ENCODE measurements around the gene ETV1. TPM values are rescaled to one million over a fixed set of nuclear protein-coding genes. Genes with fewer than 3 reads are reported as not detected.

Gene ETV1
- 29.8 TPM for total RNA-seq
- long read RNA-seq, partial matches to known transcripts: 7 of 13 reads
- long read RNA-seq, other reads (novel, unspliced or antisense): 3 of 13 reads

- DNase-seq (peak; percentile 71), ATAC-seq (peak; percentile 66)
- intact Hi-C loops (cut with micrococcal nuclease): loop anchor here (10.0 kb wide), 1 partner anchor 465 kb away; no protein-coding TSS in a partner anchor
These were observed at the start of gene ETV1 for GRCh38 chr7:13989126-13989948. ETV1 (minus strand) TSS chr7:13989666; CDS start chr7:13989052, 614 bp downstream.

DNA sequence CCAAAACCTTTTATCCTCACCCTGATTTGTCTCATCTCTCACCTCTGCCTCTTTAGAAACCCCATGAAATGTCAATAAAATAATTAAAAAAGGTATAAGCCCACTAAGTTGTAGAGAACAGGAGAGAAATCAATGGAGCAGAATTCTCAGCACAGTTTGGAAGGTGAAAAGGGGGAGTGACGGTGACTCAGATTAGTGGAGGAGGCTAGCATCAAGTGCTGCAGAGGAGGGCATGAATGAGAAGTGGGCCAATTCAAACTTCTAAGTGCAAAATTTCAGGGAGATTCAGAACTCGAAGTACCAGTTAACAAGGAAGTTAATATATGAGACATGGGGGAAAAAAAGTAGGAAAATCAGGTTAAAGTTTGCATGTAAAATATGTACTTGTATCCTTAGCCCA lies 34.9 kb upstream of the ETV1 start:
- no peak for ATAC-seq
- intact Hi-C loops (cut with micrococcal nuclease): no loop called here
- no peak for DNase-seq

GRCh38 chr7:14023838-14024237 lies 34.4 kb upstream of the ETV1 start:
- intact Hi-C loops (cut with micrococcal nuclease): no loop called here
- DNase-seq (no peak), ATAC-seq (no peak)

DNA sequence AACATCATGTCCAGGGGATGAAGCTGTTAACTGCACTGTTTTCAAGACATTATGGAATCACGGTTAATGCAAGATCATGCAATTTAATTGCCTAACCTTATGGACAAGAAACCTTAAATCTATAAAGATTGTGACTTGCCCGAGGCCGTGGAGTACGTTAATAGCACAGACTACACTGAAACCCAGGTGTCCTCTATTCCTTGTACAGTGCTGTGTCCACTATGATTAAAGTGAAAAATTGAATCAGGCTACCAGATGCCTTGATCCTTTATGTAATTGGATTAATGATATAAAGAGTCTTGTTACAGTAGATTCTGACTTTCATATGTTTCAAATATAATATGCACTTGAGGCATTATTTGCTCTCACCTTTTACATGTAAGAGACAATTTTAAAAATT lies 33.9 kb upstream of the ETV1 start:
- ATAC-seq (no peak), DNase-seq (no peak)
- intact Hi-C loops (cut with micrococcal nuclease): no loop called here

DNA sequence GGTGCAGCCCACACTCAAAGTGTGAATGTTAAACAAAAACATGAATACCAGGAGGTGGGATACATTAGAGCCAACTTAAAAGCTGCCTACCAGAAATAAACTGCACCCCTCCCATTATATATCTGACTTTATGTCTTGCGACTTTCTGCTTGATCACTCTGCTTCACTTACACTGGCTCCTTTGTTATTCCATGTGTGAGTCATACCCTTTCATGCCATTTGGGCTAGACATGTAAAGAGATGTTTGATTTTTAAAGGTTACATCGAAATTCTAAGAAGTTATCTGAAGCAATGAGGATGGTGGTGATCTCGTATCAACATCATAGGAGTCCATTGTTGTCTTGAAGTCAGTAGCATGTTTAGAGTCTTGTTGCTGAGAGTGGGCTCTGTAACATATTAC lies 31.6 kb upstream of the ETV1 start:
- no peak for ATAC-seq
- DNase-seq: no peak
- intact Hi-C loops (cut with micrococcal nuclease): no loop called here

DNA sequence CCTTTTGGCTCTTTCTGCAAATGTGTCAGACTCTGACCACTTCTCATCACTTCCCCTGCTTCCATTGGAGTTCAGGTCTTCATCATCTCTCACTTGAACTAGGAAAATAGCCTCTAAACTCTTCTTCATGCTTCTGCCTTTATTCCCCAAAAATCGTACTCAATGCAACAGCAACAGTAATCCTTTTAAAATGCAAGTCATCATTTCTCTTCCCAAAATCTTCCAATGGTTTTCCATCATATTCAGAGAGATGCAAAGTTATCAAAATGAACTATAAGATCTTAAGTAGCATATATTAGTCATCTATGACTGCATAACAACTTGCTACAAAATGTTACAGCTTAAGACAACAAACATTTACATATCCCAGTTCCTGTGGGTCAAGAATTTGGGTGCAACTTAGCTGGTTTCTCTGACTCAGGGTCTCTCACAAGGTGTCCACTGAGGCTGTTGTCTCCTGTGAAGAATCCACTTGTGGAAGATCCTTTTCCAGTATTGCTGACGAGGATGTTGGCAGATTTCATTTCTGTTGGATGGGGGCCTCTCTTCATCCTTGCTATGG lies 31.0 kb upstream of the ETV1 start:
- no peak for ATAC-seq
- no peak for DNase-seq
- intact Hi-C loops (cut with micrococcal nuclease): no loop called here

DNA sequence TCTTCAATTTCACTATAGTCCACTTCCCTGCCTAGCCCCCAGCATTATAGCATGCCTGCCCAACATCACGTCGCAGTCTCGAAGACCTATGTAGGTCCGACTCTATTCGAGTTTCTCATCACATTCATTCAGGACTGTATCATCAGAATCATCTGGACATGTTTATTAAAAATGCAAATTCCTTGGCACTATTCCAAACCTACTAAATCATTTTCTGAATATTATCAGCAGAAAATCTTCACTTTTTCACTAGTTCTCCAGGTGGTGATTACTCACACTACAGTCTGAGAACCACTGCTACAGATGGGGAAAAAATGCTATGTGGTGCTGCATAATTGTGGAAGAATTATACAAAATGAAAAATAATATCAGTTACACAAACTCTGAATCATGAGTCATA lies 29.3 kb upstream of the ETV1 start:
- no peak for ATAC-seq
- DNase-seq: no peak
- intact Hi-C loops (cut with micrococcal nuclease): no loop called here

DNA sequence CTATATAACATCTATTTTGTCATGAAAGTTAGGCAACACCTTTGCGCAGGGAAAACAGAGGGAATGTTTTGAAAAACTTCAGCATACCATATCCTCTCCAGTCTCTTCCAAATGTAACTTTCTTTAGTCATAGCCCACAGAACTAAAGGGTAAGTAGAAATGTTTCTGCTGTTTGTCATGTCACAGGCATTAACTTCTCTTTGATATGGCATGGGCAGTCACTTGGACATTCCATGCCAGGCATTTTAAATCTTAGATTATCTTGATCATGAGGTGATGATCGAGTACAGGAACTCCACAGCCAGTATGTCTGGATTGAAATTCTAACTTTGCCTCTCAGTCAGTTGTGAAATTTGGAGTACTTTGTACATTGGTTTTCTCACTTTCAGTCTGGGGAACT lies 27.5 kb upstream of the ETV1 start:
- intact Hi-C loops (cut with micrococcal nuclease): no loop called here
- ATAC-seq (no peak), DNase-seq (no peak)

- intact Hi-C loops (cut with micrococcal nuclease): no loop called here
- no peak for ATAC-seq
These were observed 24.4 kb upstream of the ETV1 start for GRCh38 chr7:14013898-14014297.

DNA sequence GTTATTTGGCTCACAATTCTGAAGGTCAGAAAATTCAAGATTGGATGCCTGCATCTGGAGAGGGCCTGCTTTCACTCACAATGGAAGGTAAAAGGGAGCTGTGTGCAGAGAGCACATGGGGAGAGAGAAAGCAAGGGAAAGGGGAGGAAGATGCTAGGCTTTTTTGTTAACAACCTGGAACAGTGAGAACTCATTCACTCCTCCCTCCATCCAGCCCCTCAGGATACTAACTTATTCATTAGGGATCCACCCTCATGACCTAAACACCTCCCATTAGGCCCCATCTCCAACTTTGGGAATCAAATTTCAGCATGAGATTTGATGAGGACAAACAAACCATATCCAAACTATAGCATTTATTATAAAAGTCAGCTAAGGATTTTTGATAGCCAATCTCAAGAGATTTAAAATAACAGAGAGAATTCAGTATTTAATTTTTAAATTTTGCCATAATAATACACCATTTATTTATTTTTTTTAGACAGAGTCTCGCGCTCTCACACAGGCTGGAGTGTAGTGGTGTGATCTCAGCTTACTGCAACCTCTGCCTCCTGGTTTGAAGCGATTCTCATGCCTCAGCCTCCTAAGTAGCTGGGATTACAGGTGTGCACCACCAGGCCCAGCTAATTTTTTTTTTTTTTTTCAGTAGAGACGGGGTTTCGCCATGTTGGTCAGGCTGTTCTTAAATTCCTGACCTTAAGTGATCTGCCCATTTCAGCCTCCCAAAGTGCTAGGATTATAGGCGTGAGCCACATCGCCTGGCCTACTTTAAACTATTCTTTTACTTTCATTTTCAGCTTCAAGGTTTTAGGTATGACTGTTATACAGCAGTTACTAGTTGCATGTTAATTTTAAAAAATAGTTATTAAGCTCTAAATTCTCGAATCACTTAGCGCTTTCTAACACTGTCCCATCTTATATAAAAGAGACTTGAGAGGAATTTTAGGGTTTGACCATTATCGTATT lies 20.3 kb upstream of the ETV1 start:
- intact Hi-C loops (cut with micrococcal nuclease): no loop called here
- DNase-seq (no peak), ATAC-seq (no peak)

More at GRCh38 chr7:14013898-14014297, 24.4 kb upstream of the ETV1 start:
- no peak for DNase-seq

DNA sequence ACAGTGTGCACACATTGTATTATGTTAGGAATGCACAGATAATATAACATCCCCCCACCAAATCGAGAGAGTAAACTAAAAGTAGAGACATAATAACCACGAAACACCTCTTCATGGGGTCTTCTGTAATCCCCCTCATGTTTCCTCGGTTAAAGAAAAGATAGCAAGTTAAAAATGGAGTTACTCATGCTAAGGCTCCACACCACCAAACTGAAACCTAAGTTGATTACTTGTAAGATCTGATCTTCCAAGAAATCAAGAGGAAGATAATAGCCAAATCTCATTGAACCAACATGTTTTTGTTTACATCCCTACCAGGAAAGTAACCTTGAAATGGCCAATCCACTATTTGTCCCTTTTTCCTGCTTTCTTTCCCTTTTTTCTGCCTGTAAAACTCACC lies 11.7 kb upstream of the ETV1 start:
- ATAC-seq (no peak), DNase-seq (no peak)
- intact Hi-C loops (cut with micrococcal nuclease): no loop called here

GRCh38 chr7:14000247-14000646 lies 10.8 kb upstream of the ETV1 start:
- intact Hi-C loops (cut with micrococcal nuclease): no loop called here
- no peak for ATAC-seq
- DNase-seq: no peak

DNA sequence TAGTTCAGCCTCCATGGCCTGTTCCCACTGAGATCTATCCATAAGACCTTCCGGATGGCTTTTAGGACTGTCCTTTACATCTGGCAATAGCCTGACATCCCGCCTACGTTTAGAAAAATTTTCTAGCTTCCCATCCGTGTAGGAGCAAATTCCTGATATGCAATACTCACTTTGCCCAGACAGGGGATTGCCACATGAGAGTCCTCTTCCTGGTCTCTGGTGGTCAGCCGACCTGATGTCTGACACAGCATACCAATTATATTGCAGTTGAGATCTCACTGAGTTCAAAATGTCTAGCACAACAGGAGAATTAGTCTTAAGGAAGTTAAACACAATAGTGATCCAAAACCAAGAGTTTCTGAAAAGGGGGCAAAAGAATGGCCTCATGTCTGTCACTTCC lies 9.4 kb upstream of the ETV1 start:
- ATAC-seq (no peak), DNase-seq (no peak)
- intact Hi-C loops (cut with micrococcal nuclease): no loop called here

- DNase-seq: no peak
- no peak for ATAC-seq
- intact Hi-C loops (cut with micrococcal nuclease): no loop called here
These were observed 3.1 kb upstream of the ETV1 start for GRCh38 chr7:13992596-13992964.

- intact Hi-C loops (cut with micrococcal nuclease): no loop called here
- DNase-seq (no peak), ATAC-seq (no peak)
These were observed 2.5 kb upstream of the ETV1 start for GRCh38 chr7:13991791-13992595.

DNA sequence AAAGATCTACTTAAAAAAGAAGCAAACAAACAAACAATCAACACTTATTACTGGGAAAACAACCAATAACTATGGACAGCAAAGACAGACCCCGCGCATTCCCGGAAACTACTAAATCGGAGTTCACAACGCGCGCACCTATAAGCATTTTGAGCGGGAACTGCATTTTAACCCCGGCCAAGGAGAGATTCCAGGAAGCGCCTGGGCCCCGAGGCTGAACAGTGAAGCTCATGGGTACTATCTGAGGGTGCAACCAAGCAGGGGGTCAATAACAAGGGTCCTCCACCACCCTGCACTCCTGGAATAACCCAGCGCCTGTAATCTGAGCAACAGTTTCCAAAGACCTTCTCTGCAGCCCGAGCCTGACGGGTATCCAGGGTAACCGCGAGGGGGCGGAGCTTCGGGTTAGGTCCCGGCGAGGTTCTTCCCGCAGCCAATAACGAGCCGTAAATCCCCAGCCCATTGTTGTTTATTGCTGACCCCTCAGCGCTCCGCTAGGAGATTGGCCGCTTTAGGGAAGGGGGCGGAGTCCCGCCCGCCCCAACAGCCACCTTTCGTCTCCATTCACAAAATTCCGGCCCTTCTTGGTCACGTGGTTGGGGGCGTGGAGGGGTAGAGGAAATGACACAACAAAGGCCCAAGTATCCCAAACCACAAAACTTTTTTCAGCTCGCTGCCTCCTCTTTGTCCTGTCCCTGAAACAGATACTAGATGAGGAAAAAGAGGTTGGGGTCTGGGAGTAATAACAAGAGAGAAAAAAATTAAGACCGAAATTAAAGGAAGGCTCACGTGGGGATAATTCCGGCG lies 1.7 kb upstream of the ETV1 start:
- ATAC-seq (peak; percentile 96), DNase-seq (peak; percentile 96)
- intact Hi-C loops (cut with micrococcal nuclease): no loop called here

DNA sequence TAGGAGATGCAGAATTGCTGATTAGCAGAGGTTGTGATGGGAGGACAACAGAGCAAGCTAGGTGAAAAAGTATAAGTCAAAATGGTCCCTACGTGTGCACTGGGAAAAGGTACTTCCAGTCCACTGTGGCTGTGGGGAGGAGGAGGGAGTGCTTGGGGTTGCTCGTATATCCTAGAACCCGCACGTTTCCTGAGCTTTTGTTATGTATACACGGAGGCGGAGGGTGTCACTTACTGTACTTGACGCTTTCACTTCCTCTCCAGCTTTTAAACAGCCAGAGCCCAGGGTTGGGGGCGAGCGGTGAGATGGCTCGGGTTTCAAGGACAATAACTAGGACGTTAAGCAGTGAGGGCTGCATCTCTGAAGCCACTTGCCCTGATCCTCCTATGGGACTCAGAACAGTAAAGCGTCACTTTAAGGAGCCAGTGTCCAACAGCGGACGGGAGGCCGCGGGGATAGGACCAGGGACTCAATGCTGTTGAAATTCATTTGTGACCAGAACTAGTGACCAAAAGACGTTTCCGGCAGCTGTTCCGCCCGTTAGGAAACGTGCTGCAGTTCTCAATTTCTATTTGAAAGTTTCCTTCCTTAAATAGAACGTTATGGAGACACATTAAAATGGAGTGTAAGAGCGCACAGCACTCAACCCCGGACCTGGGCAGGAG lies 985 bp upstream of the ETV1 start:
- intact Hi-C loops (cut with micrococcal nuclease): no loop called here
- ATAC-seq: peak; percentile 60

DNA sequence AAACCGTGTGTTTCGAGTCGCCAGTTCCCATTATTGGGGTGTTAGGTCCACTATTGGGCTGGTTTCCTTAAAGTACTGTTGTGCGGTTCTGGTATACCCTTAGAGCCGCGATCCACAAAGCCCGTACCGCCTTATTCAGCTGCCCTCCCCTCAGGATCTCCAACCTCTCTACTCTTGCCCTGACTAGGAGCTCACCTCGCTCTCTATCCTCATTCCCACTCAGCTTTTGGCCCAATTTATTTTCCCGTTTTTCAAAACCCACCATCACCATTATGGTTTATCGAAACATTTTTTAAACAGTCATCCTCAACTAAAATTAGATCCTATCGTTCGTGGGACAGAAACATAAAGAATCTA lies 461 bp upstream of the ETV1 start:
- peak; percentile 16 for ATAC-seq
- DNase-seq: no peak
- intact Hi-C loops (cut with micrococcal nuclease): loop anchor here (10.0 kb wide), 1 partner anchor 465 kb away; no protein-coding TSS in a partner anchor

More for the DNA sequence above, 985 bp upstream of the ETV1 start:
- peak; percentile 57 for DNase-seq

Measured in left ventricle myocardium superior (tissue), 1 donor.